ENCODE data around the gene CECR2. TPM values are rescaled to one million over a fixed set of nuclear protein-coding genes. Genes with fewer than 3 reads are reported as not detected.

CECR2 gene
- total and polyA plus RNA-seq, 4 donors: 0.08 to 2.1 (median 0.37) TPM

GRCh38 chr22:17403906-17404305 lies 34.6 kb downstream of the CECR2 start:
- H3K4me3 ChIP-seq (ENCODE audit: low read length in 2 of 2): no peak overlapping the region
- DNase-seq: no peak
- 52 to 54% methylated on average over 13 of the region's 13 CpGs for WGBS, 2 donors
- H3K9me3 ChIP-seq (ENCODE audit: control insufficient read depth, low read length): no peaks in the 10 kb centered on the region
- H3K4me1 ChIP-seq (ENCODE audit: control insufficient read depth in 1 of 2, insufficient read depth in 2 of 2, low read length in 2 of 2): no peaks in the 10 kb centered on the region
- no peak overlapping the region for H3K27ac ChIP-seq (ENCODE audit: low read depth in 1 of 2, low read length in 2 of 2)
- no peaks in the 10 kb centered on the region for H3K36me3 ChIP-seq (ENCODE audit: control insufficient read depth in 1 of 2, insufficient read depth in 2 of 2, low read length in 1 of 2)
- H3K27me3 ChIP-seq (ENCODE audit: control insufficient read depth in 1 of 2, insufficient read depth in 2 of 2, low read length in 1 of 2): no peaks in the 10 kb centered on the region
- no peak for ATAC-seq (ENCODE audit: low FRiP score)
- intact Hi-C loops (cut with DNase I): no loop called here

- Histone ChIP-seq H3K4me1 (ENCODE audit: control insufficient read depth in 1 of 2, insufficient read depth in 2 of 2, low read length in 2 of 2) (no peaks in the 10 kb centered on the region), H3K27me3 (ENCODE audit: control insufficient read depth in 1 of 2, insufficient read depth in 2 of 2, low read length in 1 of 2) (no peaks in the 10 kb centered on the region), H3K4me3 (ENCODE audit: low read length in 2 of 2) (no peak overlapping the region), H3K36me3 (ENCODE audit: control insufficient read depth in 1 of 2, insufficient read depth in 2 of 2, low read length in 1 of 2) (no peaks in the 10 kb centered on the region), H3K9me3 (ENCODE audit: control insufficient read depth, low read length) (no peaks in the 10 kb centered on the region), H3K27ac (ENCODE audit: low read depth in 1 of 2, low read length in 2 of 2) (no peak overlapping the region)
- intact Hi-C loops (cut with DNase I): no loop called here
- no peak for DNase-seq
- ATAC-seq (ENCODE audit: low FRiP score): no peak
- 52 to 65% methylated on average over 5 of the region's 5 CpGs for WGBS, 2 donors
These were observed 38.4 kb downstream of the CECR2 start for GRCh38 chr22:17407643-17408042.

GRCh38 chr22:17410576-17410975 lies 41.3 kb downstream of the CECR2 start:
- ATAC-seq (ENCODE audit: low FRiP score) (no peak), DNase-seq (no peak)
- H3K27me3 ChIP-seq (ENCODE audit: control insufficient read depth in 1 of 2, insufficient read depth in 2 of 2, low read length in 1 of 2): no peaks in the 10 kb centered on the region
- no peak overlapping the region for H3K27ac ChIP-seq (ENCODE audit: low read depth in 1 of 2, low read length in 2 of 2)
- H3K4me3 ChIP-seq (ENCODE audit: low read length in 2 of 2): no peak overlapping the region
- H3K4me1 ChIP-seq (ENCODE audit: control insufficient read depth in 1 of 2, insufficient read depth in 2 of 2, low read length in 2 of 2): no peaks in the 10 kb centered on the region
- H3K9me3 ChIP-seq (ENCODE audit: control insufficient read depth, low read length): no peaks in the 10 kb centered on the region
- intact Hi-C loops (cut with DNase I): no loop called here
- 81 to 84% methylated on average over 4 of the region's 4 CpGs for WGBS, 2 donors
- no peaks in the 10 kb centered on the region for H3K36me3 ChIP-seq (ENCODE audit: control insufficient read depth in 1 of 2, insufficient read depth in 2 of 2, low read length in 1 of 2)

GRCh38 chr22:17411213-17411612 lies 42.0 kb downstream of the CECR2 start:
- no peaks in the 10 kb centered on the region for H3K27me3 ChIP-seq (ENCODE audit: control insufficient read depth in 1 of 2, insufficient read depth in 2 of 2, low read length in 1 of 2)
- H3K9me3 ChIP-seq (ENCODE audit: control insufficient read depth, low read length): no peaks in the 10 kb centered on the region
- no peaks in the 10 kb centered on the region for H3K36me3 ChIP-seq (ENCODE audit: control insufficient read depth in 1 of 2, insufficient read depth in 2 of 2, low read length in 1 of 2)
- no peaks in the 10 kb centered on the region for H3K4me1 ChIP-seq (ENCODE audit: control insufficient read depth in 1 of 2, insufficient read depth in 2 of 2, low read length in 2 of 2)
- H3K4me3 ChIP-seq (ENCODE audit: low read length in 2 of 2): no peak overlapping the region
- H3K27ac ChIP-seq (ENCODE audit: low read depth in 1 of 2, low read length in 2 of 2): no peak overlapping the region
- WGBS, 2 donors: 51 to 58% methylated on average over 3 of the region's 3 CpGs
- ATAC-seq (ENCODE audit: low FRiP score) (no peak), DNase-seq (no peak)
- intact Hi-C loops (cut with DNase I): no loop called here

GRCh38 chr22:17412232-17412631 lies 43.0 kb downstream of the CECR2 start:
- H3K36me3 ChIP-seq (ENCODE audit: control insufficient read depth in 1 of 2, insufficient read depth in 2 of 2, low read length in 1 of 2): no peaks in the 10 kb centered on the region
- 80 to 85% methylated on average over 6 of the region's 6 CpGs for WGBS, 2 donors
- ATAC-seq (ENCODE audit: low FRiP score): no peak

GRCh38 chr22:17418890-17419324 lies 49.6 kb downstream of the CECR2 start:
- 83 to 85% methylated on average over 27 of the region's 27 CpGs for WGBS, 2 donors
- H3K27me3 ChIP-seq (ENCODE audit: control insufficient read depth in 1 of 2, insufficient read depth in 2 of 2, low read length in 1 of 2): no peaks in the 10 kb centered on the region
- no peak for DNase-seq
- no peak overlapping the region for H3K27ac ChIP-seq (ENCODE audit: low read depth in 1 of 2, low read length in 2 of 2)
- no peaks in the 10 kb centered on the region for H3K36me3 ChIP-seq (ENCODE audit: control insufficient read depth in 1 of 2, insufficient read depth in 2 of 2, low read length in 1 of 2)
- H3K4me1 ChIP-seq (ENCODE audit: control insufficient read depth in 1 of 2, insufficient read depth in 2 of 2, low read length in 2 of 2): no peaks in the 10 kb centered on the region
- intact Hi-C loops (cut with DNase I): no loop called here
- no peaks in the 10 kb centered on the region for H3K9me3 ChIP-seq (ENCODE audit: control insufficient read depth, low read length)
- ATAC-seq (ENCODE audit: low FRiP score): peak; percentile 29
- no peak overlapping the region for H3K4me3 ChIP-seq (ENCODE audit: low read length in 2 of 2)

More at GRCh38 chr22:17412232-17412631, 43.0 kb downstream of the CECR2 start:
- intact Hi-C loops (cut with DNase I): no loop called here
- no peak overlapping the region for H3K4me3 ChIP-seq (ENCODE audit: low read length in 2 of 2)
- no peak for DNase-seq
- no peaks in the 10 kb centered on the region for H3K9me3 ChIP-seq (ENCODE audit: control insufficient read depth, low read length)
- no peak overlapping the region for H3K27ac ChIP-seq (ENCODE audit: low read depth in 1 of 2, low read length in 2 of 2)
- no peaks in the 10 kb centered on the region for H3K4me1 ChIP-seq (ENCODE audit: control insufficient read depth in 1 of 2, insufficient read depth in 2 of 2, low read length in 2 of 2)
- H3K27me3 ChIP-seq (ENCODE audit: control insufficient read depth in 1 of 2, insufficient read depth in 2 of 2, low read length in 1 of 2): no peaks in the 10 kb centered on the region

GRCh38 chr22:17419348-17419747 lies 50.1 kb downstream of the CECR2 start:
- no peaks in the 10 kb centered on the region for H3K27me3 ChIP-seq (ENCODE audit: control insufficient read depth in 1 of 2, insufficient read depth in 2 of 2, low read length in 1 of 2)
- ATAC-seq (ENCODE audit: low FRiP score) (no peak), DNase-seq (no peak)
- no peak overlapping the region for H3K27ac ChIP-seq (ENCODE audit: low read depth in 1 of 2, low read length in 2 of 2)
- intact Hi-C loops (cut with DNase I): no loop called here
- H3K9me3 ChIP-seq (ENCODE audit: control insufficient read depth, low read length): no peaks in the 10 kb centered on the region
- H3K36me3 ChIP-seq (ENCODE audit: control insufficient read depth in 1 of 2, insufficient read depth in 2 of 2, low read length in 1 of 2): no peaks in the 10 kb centered on the region
- no peaks in the 10 kb centered on the region for H3K4me1 ChIP-seq (ENCODE audit: control insufficient read depth in 1 of 2, insufficient read depth in 2 of 2, low read length in 2 of 2)
- 79 to 89% methylated on average over 3 of the region's 3 CpGs for WGBS, 2 donors
- no peak overlapping the region for H3K4me3 ChIP-seq (ENCODE audit: low read length in 2 of 2)

GRCh38 chr22:17422736-17423343 lies 53.6 kb downstream of the CECR2 start:
- WGBS, 2 donors: 66 to 80% methylated on average over 5 of the region's 5 CpGs
- H3K27ac ChIP-seq (ENCODE audit: low read depth in 1 of 2, low read length in 2 of 2): no peak overlapping the region
- no peak for DNase-seq
- H3K27me3 ChIP-seq (ENCODE audit: control insufficient read depth in 1 of 2, insufficient read depth in 2 of 2, low read length in 1 of 2): no peaks in the 10 kb centered on the region
- H3K4me3 ChIP-seq (ENCODE audit: low read length in 2 of 2): no peak overlapping the region
- H3K4me1 ChIP-seq (ENCODE audit: control insufficient read depth in 1 of 2, insufficient read depth in 2 of 2, low read length in 2 of 2): no peaks in the 10 kb centered on the region
- no peaks in the 10 kb centered on the region for H3K36me3 ChIP-seq (ENCODE audit: control insufficient read depth in 1 of 2, insufficient read depth in 2 of 2, low read length in 1 of 2)
- ATAC-seq (ENCODE audit: low FRiP score): no peak
- intact Hi-C loops (cut with DNase I): no loop called here
- H3K9me3 ChIP-seq (ENCODE audit: control insufficient read depth, low read length): peaks cover 1% of the 10 kb centered on the region

GRCh38 chr22:17423616-17424015 lies 54.4 kb downstream of the CECR2 start:
- intact Hi-C loops (cut with DNase I): no loop called here
- Histone ChIP-seq H3K4me1 (ENCODE audit: control insufficient read depth in 1 of 2, insufficient read depth in 2 of 2, low read length in 2 of 2) (no peaks in the 10 kb centered on the region), H3K36me3 (ENCODE audit: control insufficient read depth in 1 of 2, insufficient read depth in 2 of 2, low read length in 1 of 2) (no peaks in the 10 kb centered on the region), H3K4me3 (ENCODE audit: low read length in 2 of 2) (no peak overlapping the region), H3K27ac (ENCODE audit: low read depth in 1 of 2, low read length in 2 of 2) (no peak overlapping the region), H3K9me3 (ENCODE audit: control insufficient read depth, low read length) (peaks cover 1% of the 10 kb centered on the region), H3K27me3 (ENCODE audit: control insufficient read depth in 1 of 2, insufficient read depth in 2 of 2, low read length in 1 of 2) (no peaks in the 10 kb centered on the region)
- no peak for DNase-seq
- ATAC-seq (ENCODE audit: low FRiP score): no peak
- 67 to 69% methylated on average over 6 of the region's 6 CpGs for WGBS, 2 donors
